HFF-Myc (cell line): ENCODE data around the gene UROC1.

Experiments
- DNase-seq: peaks from one replicate; pipeline ENCODE4 v3.0.0-alpha.2; 2011; ENCODE audit warnings: low read depth; ENCODE audit errors: extremely low read depth
- H3K4me3 ChIP-seq: replicated peaks from 2 replicates; pipeline ENCODE4 v1.5.1; 2011; ENCODE audit warnings: low read depth, mild to moderate bottlenecking, control low read depth, low read length
- CTCF ChIP-seq: IDR thresholded peaks from 2 replicates; pipeline ENCODE4 v1.5.1; 2012; ENCODE audit warnings: mild to moderate bottlenecking, low read depth, low read length, control low read depth; ENCODE audit errors: missing control alignments

Gene UROC1

GRCh38 chr3:126436826-126437717, 80.5 kb downstream of the UROC1 start:
- no peak overlapping the region for H3K4me3 ChIP-seq
- no peak for DNase-seq
- no peak for TF ChIP-seq CTCF

- no peak for DNase-seq
- TF ChIP-seq CTCF, result no peak
- no peak overlapping the region for H3K4me3 ChIP-seq
These were observed 81.9 kb downstream of the UROC1 start for GRCh38 chr3:126435456-126436315.

GRCh38 chr3:126434931-126435411, 82.6 kb downstream of the UROC1 start:
- no peak overlapping the region for H3K4me3 ChIP-seq
- no peak for DNase-seq
- no peak for TF ChIP-seq CTCF

- DNase-seq, result no peak
- H3K4me3 ChIP-seq, result no peak overlapping the region
- TF ChIP-seq CTCF, result no peak
These were observed 83.3 kb downstream of the UROC1 start for GRCh38 chr3:126434264-126434590.

GRCh38 chr3:126433496-126434263, 83.9 kb downstream of the UROC1 start:
- no peak for TF ChIP-seq CTCF
- H3K4me3 ChIP-seq, result no peak overlapping the region
- DNase-seq, result no peak

GRCh38 chr3:126433105-126433430, 84.5 kb downstream of the UROC1 start:
- H3K4me3 ChIP-seq, result no peak overlapping the region
- no peak for TF ChIP-seq CTCF
- no peak for DNase-seq
